ENCODE data around the gene C4orf51.

DNA sequence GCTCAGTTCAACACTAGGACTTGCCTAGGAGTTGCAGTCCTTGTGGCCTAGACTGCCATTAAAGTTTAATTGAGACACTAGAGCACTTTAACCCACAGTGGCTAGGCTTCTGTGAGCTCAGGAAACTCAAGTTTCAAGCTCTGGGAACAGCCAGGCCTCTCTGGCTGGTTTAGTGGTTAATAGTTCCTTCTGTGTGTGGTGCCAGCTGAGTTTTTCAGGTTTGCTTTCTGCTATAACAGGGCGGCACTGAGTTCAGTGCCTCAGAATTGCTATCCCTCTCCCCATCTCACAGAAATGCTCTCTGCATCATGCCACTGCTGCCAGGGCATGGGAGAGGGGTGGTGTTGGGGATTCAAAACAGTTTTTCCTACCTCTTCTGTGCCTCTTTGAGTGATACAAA, 44.8 kb upstream of the C4orf51 start:
- TF ChIP-seq, protein P1, sequence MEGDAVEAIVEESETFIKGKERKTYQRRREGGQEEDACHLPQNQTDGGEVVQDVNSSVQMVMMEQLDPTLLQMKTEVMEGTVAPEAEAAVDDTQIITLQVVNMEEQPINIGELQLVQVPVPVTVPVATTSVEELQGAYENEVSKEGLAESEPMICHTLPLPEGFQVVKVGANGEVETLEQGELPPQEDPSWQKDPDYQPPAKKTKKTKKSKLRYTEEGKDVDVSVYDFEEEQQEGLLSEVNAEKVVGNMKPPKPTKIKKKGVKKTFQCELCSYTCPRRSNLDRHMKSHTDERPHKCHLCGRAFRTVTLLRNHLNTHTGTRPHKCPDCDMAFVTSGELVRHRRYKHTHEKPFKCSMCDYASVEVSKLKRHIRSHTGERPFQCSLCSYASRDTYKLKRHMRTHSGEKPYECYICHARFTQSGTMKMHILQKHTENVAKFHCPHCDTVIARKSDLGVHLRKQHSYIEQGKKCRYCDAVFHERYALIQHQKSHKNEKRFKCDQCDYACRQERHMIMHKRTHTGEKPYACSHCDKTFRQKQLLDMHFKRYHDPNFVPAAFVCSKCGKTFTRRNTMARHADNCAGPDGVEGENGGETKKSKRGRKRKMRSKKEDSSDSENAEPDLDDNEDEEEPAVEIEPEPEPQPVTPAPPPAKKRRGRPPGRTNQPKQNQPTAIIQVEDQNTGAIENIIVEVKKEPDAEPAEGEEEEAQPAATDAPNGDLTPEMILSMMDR (conservative IDR thresholded peaks at IDR 0.05; ENCODE audit: low read length), result no peak
- TF ChIP-seq EZH2phosphoT487 (IDR thresholded peaks at IDR 0.05; ENCODE audit: borderline replicate concordance), result no peak
